RKO (cell line): ENCODE results near the gene SMIM29.
"Not testable (repeated sequence)": the region's sequence is repeated elsewhere in the genome, so short reads cannot be mapped to it uniquely, and the experiment has no call there.

Experiments used
- DNase-seq: peaks from one replicate; pipeline ENCODE4 v3.0.0-alpha.2; 2016; ENCODE audit warnings: low spot score

Gene SMIM29

DNA sequence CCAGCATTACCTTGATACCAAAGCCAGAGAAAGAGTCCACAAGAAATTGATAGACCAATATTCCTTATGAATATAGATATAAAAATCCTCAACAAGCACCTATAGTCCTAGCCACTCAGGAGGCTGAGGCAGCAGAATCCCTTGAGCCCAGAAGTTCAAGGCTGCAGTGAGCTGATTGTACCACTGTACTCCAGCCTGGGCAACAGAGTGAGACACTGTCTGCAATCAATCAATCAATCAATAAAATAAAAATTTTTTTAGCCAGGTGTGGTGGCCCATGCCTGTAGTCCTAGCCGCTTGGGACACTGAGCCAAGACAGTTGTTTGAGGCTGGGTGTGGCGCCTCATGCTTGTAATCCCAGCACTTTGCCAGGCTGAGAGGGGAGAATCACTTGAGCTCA lies 18.9 kb upstream of the SMIM29 start:
- no peak for DNase-seq

DNA sequence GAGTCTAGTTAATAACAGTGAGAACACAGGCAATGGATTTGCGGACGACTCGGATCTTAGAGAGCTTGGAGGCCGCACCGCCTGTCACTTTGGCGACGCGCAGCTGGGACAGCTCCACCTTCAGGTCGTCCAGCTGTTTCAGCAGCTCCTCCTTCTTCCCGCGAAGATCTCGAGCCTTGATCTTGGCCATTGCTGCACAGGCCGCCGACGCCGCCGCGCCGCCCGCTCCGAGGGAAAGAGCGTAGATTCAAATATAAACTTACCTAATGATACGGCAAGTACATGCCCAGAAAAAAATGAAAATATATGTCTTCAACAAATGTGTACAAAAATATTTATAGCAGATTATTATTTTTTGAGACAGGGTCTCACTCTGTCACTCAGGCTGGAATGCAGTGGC lies 14.7 kb upstream of the SMIM29 start:
- DNase-seq: not testable (repeated sequence)

DNA sequence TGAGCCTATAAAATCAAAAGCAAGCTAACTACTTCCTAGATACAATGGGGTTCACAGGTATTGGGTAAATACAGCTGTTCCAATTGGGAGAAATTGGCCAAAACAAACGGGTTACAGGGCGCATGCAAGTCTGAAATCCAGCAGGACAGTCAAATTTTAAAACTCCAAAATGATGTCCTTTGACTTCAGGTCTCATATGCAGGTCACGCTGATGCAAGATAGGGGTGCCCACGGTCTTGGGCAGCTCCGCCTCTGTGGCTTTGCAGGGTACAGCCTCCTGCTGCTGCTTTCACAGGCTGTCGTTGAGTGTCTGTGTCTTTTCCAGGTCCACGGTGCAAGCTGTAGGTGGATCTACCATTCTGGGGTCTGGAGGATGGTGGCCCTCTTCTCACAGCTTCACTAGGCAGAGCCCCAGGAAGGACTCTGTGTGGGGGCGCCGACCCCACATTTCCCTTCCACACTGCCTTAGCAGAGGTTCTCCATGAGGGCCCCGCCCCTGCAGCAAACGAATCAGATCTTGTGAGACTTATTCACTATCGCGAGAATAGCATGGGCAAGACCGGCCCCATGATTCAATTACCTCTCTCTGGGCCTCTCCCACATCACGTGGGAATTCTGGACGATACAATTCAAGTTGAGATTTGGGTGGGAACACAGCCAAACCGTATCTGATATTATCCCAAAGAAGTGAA lies 11.9 kb upstream of the SMIM29 start:
- no peak for DNase-seq

DNA sequence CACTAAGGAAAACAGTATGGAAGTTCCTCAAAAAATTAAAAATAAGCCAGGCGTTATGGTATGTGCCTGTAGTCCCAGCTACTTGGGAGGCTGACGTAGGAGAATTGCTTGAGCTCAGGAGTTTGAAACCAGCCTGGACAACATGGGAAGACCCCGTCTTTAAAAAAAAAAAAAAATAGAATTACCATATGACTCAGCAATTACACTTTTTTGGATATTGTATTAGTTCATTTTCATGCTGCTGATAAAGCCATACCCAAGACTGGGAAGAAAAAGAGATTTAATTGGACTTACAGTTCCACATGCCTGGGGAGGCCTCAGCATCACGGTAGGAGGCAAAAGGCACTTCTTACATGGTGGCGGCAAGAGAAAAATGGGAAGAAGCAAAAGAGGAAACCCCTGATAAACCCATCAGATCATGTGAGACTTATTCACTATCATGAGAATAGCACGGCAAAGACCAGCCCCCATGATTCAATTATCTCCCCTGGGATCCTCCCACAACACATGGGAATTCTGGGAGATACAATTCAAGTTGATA lies 10.8 kb upstream of the SMIM29 start:
- DNase-seq: no peak

DNA sequence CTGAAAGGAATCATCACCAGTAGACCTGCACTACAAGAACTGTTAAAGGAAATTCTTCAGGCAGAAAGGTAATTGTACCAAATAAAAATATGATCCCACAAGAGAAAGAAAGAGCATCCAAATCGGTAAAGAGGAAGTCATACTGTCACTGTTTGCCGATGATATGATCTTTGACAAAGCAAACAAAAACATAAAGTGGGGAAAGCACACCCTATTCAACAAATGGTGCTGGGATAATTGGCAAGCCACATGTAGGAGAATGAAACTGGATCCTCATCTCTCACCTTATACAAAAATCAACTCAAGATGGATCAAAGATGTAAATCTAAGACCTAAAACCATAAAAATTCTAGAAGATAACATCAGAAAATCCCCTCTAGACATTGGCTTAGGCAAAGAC lies 3.6 kb upstream of the SMIM29 start:
- not testable (repeated sequence) for DNase-seq

DNA sequence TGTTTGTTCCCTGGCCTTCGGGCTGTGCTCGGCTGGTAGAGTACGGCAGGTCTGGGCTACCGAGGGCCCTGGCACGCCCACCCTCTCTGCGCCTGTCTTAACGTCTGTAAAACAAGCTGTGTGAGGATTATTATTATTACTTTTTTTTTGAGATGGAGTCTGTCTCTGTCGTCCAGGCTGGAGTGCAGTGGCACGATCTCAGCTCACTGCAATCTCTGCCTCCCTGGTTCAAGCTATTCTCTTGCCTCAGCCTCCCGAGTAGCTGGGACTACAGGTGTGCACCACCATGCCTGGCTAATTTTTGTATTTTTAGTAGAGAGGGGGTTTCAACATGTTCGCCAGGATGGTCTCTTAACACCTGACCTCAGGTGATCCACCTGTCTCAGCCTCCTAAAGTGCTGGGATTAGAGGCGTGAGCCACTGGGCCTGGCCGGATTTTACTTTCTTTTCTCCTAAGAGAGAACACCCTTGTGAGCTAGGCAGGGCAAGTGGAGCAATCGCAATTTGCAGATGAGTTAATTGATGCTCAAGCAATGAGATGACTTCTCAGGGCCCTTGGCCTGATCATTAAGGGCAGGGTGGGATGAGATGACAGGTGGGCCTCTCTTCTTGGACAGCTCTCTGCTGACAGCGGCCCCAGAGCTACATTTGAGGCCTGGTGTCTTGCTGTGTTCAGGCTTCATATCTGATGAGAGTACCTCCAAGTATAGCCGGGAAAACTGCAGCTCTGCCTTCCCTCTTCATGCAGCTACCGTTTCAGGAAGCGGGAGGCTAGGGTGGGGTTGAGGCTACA lies 859 bp upstream of the SMIM29 start:
- no peak for DNase-seq

DNA sequence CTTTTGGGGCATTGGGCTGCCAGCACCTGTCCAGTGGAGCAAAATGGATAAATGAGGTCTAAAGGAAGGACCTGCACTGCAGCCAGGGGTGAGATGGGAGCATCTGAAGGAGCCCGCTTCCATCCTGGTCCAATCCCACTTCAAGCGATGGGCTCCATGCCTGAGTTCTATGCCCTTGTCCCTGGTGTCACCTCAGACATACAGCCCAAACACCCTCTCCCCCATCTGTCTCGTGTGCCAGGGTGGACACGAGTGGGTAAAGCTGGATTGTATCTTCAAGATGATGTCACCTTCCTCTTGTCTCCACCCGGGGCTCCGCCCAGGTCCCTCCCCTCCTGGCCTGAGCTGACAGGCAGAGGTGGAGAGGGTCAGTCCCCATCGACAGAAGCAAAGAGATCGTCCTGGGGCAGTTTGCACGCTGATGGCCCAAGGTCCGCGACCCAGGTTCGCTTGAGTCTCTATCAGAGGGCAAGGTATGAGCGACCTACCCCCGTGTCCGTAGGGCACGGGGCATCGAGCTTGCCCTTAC lies 544 bp downstream of the SMIM29 start:
- DNase-seq: peak; percentile 81

DNA sequence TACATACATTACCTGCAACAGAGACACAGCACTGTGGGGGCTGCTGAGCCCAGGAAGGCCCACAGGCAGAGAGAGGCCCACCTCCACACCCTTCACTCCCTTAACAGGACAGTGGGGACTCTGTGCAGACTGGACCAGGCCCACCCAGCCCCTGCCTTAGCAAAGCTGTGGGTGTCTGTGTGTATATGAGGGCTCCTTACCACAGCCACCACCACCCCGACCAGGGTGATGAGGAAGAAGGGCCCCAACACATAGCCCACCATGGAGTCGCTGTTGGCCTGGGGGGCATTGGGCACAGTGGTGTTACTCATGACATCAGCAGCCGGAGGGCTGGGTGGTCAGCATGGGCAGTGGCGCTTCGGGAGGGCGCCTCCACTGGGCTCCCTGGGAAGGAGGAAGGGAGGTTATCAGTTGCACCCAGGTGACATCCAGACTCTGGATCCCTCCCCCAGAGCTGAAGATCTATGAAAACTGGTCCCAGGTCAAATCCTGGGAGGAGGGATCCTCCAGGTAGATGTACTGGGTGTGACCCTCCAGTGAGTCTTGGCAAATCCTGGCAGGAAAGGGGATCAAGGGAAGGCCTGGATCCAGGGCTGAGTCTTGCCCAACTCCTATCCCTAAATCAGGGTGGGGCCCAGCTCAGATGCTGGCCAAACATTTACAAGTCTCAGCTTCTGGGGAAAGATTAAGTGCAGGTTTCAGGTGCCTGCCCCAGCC lies 1.2 kb downstream of the SMIM29 start:
- peak; percentile 30 for DNase-seq

DNA sequence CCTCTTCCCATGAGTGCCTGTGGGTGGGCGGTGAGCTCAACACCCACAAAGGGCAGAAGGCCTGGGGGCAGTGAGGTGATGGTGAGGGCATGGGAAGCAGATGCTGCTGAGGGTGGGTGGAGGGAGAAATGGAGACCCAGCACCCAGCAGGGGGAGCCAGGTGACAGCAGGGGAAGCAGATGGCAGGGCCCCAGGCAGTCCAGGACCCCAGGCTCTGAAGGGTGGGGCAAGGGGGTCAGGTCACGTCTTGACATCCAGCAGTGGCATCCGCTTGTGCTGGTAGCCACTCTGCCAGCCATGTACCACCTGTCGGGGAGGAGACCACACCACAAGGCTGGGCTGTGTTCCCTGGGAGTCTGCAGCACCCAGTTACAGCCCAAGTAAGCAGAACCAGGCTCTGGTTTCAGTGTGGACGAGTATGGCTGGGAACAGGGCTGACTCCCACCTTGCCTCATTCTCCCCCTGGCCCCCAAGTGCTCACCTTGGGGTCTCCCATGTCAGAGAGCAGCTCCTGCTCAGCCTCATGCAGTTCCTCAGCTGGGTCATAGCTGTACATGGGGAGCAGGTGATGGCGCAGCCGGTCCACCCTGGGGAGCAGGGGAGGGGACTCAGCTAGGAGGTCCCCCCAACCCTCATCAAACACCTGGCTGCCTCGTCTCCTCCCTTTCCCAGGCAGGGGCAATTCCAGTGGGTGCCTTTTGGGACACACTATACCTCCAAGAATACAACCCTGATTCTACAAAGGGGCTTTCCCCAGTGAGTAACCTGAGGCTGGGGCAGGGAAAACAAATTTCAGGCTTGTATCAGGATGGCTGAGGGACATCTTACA lies 2.0 kb downstream of the SMIM29 start:
- peak; percentile 42 for DNase-seq

DNA sequence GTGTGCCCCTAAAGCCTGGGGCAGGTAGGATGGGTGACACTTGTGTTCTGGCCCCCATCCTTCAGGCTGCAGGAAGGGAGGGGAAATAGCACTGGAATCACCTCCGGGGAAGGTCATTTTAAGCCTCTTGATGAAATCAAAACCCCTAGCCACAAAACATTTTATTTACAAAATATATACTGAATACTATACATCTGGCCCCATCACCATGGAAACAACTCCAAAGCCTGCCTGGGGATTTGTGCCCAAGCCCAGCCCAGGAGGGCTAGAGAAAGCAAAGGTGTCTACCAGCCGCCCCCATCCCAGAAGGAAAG lies 2.6 kb downstream of the SMIM29 start:
- DNase-seq: peak; percentile 75

DNA sequence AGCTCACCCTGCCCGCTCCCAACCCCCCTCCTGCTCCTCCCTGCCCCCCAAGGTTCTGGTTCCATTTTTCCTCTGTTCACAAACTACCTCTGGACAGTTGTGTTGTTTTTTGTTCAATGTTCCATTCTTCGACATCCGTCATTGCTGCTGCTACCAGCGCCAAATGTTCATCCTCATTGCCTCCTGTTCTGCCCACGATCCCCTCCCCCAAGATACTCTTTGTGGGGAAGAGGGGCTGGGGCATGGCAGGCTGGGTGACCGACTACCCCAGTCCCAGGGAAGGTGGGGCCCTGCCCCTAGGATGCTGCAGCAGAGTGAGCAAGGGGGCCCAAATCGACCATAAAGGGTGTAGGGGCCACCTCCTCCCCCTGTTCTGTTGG lies 3.1 kb downstream of the SMIM29 start:
- DNase-seq: not testable (repeated sequence)

DNA sequence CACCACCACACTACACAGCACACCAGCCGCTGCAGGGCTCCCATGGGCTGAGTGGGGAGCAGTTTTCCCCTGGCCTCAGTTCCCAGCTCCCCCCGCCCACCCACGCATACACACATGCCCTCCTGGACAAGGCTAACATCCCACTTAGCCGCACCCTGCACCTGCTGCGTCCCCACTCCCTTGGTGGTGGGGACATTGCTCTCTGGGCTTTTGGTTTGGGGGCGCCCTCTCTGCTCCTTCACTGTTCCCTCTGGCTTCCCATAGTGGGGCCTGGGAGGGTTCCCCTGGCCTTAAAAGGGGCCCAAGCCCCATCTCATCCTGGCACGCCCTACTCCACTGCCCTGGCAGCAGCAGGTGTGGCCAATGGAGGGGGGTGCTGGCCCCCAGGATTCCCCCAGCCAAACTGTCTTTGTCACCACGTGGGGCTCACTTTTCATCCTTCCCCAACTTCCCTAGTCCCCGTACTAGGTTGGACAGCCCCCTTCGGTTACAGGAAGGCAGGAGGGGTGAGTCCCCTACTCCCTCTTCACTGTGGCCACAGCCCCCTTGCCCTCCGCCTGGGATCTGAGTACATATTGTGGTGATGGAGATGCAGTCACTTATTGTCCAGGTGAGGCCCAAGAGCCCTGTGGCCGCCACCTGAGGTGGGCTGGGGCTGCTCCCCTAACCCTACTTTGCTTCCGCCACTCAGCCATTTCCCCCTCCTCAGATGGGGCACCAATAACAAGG lies 3.6 kb downstream of the SMIM29 start:
- DNase-seq: not testable (repeated sequence)

DNA sequence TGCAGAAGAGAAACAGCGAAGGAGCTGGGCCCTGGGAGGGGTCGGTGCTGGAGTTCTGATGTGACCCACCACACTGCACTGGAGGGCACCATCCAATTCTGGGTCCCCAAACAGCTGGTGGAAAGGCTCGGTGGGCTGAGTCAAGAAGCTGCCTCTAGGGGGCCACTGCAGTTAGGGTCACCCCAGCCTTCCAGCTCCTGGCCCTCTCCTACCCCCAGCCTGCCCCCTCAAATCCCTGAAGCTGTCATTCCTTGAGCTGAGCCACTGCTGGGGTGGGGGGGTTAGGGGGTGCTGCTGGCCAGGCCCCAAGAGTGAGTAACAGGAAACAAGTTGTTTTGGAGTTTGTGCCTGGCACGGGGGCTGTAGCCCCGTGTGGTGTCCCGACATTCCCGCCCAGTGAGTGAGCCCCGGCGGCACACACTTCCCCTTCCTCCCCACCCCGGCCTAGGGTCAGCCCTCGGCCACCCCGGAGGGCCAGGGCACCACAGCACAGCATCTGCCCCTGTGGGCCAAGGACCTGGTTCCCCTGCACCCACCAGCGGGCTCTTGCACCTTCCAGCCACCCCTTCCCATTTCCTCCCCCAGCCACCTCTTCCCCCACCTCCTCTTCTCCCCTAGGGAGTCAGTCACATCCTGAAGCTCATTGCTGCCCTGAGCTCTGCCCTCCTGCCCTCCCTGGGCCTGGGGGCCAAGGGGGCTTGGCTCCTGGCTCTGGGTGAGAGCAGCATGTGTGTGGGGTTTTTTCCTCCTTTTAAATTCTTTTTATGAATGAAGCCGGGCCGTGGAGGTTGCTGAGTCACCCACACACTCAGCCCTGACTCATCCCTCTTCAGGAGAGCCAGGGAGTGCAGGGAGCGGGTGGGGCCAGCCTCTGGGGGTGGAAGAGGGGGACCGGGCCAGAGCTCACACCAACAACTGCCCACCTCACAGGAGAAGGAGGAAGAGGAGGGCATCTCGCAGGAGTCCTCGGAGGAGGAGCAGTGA lies 4.6 kb downstream of the SMIM29 start:
- DNase-seq: peak; percentile 96

DNA sequence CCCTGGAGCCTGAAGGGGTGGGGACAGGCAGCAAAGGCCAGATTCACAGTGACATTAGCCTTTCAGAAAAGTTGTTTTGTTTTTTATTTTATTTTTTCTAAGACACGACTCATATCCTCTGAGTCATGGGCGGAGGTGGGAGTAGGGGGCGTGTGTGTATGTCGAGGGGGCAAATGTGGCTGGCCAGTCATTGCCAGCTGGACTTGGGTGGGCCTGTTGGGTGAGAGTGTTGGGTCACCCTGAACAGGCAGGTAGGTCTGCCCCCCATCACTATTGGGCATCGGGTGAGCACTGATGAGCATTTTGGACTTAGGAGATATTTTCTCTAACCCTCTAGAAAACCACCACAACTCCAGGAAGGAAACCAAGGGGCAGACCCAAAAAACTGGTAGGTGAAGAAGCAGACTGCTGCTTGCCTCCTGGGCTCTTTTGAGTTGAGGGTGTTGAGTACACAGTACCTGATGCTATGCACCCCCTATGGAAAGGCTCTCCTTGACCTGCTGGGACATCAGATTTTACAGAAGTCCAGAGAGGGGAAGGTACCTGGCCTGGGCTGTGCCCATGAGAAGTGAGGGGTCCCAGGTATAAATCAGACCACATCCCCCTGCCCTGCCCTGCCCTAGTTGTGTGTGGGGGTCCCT lies 5.6 kb downstream of the SMIM29 start:
- peak; percentile 87 for DNase-seq

DNA sequence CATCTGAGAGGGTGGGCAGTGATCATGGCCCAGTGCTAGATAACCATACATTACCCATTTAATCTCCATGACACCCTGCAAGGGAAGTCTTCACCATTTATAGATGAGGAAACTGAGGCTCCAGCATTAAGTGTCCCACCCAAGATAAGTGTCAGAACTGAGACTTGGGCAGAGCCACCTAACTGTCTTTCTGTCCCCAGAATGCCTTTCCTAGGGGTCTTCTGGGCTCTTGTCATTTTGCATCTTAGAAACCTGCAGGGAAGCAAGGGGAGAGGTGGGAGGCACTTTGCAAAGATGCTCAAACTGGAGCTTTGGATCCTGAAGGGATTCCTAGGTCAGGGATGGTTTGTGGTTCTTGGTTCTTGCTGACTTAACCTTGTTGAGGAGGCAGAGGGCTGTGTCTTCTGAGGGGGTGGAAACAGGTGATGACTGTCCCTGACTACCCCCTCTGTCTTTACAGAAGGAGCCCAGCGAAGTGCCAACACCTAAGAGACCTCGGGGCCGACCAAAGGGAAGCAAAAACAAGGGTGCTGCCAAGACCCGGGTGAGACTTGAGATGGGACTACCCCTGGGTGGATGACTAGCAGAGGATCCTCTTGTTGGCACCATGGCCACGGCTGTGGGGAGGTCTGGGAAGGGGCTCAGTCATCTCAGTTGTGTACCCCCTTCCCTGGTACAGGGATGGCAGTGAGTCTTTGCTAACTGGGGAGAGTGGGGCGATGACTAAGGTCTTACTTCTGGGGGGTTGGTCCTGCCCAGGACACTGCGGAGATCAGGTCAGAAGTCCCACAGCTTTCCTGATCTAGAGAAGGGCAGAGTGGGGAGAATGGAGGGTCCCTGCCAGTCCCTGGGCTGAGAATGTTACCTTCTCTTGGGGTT lies 6.3 kb downstream of the SMIM29 start:
- DNase-seq: peak; percentile 75

DNA sequence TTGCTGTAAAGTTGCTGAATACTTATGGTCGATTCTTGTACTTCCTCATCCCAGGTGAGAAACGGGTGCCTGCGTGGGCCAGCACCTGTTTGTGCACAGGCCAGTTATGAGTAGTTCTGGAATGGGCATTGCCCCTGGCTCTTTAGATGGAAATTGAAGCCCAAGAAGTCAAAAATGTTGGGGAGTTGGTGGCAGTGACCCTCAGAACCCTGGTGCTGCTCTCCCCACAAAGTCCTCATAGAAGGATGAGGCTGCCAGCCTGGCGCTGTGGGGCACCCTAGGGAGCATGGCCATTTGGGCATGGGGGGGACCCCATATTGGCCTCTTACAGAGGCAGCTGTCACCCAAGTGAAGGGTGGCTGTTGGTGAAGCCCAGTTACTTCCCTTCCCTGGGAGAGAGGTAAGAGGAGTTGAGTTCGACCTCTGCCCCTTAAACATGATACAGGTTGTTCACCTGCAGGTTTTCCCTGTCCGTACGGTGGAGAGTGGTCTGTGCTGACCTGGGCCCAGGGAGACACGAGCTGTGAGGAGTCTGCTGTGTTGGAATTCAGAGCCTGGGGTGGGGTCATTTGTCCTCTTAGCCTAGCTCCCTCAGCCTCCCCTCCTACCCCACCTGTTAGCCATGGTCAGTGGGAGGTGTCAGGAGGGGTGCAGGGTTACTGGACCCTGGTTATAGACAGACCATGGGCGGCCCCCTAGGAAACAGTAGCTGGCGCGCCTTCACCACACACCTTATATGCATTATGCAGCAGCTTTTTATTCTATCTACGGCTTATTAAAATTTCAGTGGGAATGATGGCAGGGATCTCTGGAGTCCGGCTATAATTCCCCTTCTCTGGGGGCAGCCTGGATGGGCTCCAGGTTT lies 7.2 kb downstream of the SMIM29 start:
- no peak for DNase-seq
